HCT116 (cell line): ENCODE measurements around the gene SNHG17. TPM values are rescaled to one million over a fixed set of nuclear protein-coding genes. Genes with fewer than 3 reads are reported as not detected.

Experiments used
- ATAC-seq: fragments of 200-7000 bp; cut with Tn5 transposase; 2 replicates; pipeline ENCODE4 v1.9.1; 2020; ENCODE audit warnings: mild to moderate bottlenecking, moderate library complexity
- BruUV-seq: library from RNA; stranded (reverse); fragments of 400-500 nt; replicated peaks from 2 replicates; lab custom pipeline; 2021; lab: Mats Ljungman, UMichigan
- CTCF ChIA-PET: fragments of 300-600 bp; sonication (Branson Sonifier 250); formaldehyde crosslinking; loops from one replicate; lab custom pipeline; 2021; ENCODE audit warnings: antibody characterized with exemption; lab: Charles Lee
- POLR2A ChIA-PET: fragments of 300-600, 350-600 bp; sonication (Branson Sonifier 250); formaldehyde crosslinking; loops from one replicate; lab custom pipeline; 2021; ENCODE audit warnings: antibody characterized with exemption; lab: Charles Lee
- RAD21 ChIA-PET, 2 experiments: fragments of 300-600 bp; sonication (Branson Sonifier 250); formaldehyde crosslinking; loops; one replicate each; lab custom pipeline; 2023; ENCODE audit warnings: low total read pairs in 2 of 2; ENCODE audit not compliant: uncharacterized antibody in 2 of 2, unreplicated experiment in 2 of 2, low non-redundant PET in 1 of 2; lab: Charles Lee
- DNase-seq: peaks from one replicate; pipeline ENCODE4 v3.0.0-alpha.2; 2010; ENCODE audit warnings: low read depth, low spot score
- H2AFZ ChIP-seq: fragments of 200-600 bp; shearing (Covaris generic), sonication (generic); 2 replicates; pipeline ENCODE4 v1.6.1; 2017; ENCODE audit warnings: low read depth, mixed run types, mixed read lengths, antibody characterized with exemption, low read length; ENCODE audit not compliant: poor library complexity, severe bottlenecking
- H3K27ac ChIP-seq: 2 replicates; pipeline ENCODE4 v1.5.1; 2012; ENCODE audit warnings: low read depth, low read length
- H3K27me3 ChIP-seq: fragments of 200-600 bp; sonication (generic); 2 replicates; pipeline ENCODE4 v1.6.1; 2016; ENCODE audit warnings: mixed run types, low read length, mixed read lengths; ENCODE audit not compliant: insufficient read depth
- H3K36me3 ChIP-seq, 2 experiments: fragments of 200-500 bp in 1 of 2; fragments of 200-600 bp in 1 of 2; sonication (Bioruptor generic) in 1 of 2; sonication (generic) in 1 of 2; 2 replicates each; pipeline versions ENCODE4 v1.5.1 to v1.6.1; 2014 to 2016; ENCODE audit warnings: low read length in 2 of 2, inconsistent platforms in 1 of 2, mixed read lengths in 1 of 2, mixed run types in 1 of 2; ENCODE audit not compliant: insufficient read depth in 2 of 2, control insufficient read depth in 1 of 2
- H3K4me1 ChIP-seq, 2 experiments: fragments of 200-600 bp in 1 of 2; sonication (generic) in 1 of 2; 2 replicates each; pipeline versions ENCODE4 v1.5.1 to v1.6.1; 2012 to 2017; ENCODE audit warnings: low read length in 2 of 2, inconsistent platforms in 1 of 2, mild to moderate bottlenecking in 1 of 2, mixed read lengths in 1 of 2, mixed run types in 1 of 2, moderate library complexity in 1 of 2; ENCODE audit not compliant: insufficient read depth in 2 of 2, control insufficient read depth in 1 of 2
- H3K4me2 ChIP-seq: fragments of 200-600 bp; sonication (generic); 2 replicates; pipeline ENCODE4 v1.6.1; 2017; ENCODE audit warnings: mixed run types, low read length, mixed read lengths
- H3K4me3 ChIP-seq, 2 experiments: fragments of 200-600 bp in 1 of 2; sonication (generic) in 1 of 2; replicated peaks in 1 of 2; 2 replicates each; pipeline ENCODE4 v1.5.1; 2011 to 2016; ENCODE audit warnings: low read length in 2 of 2, control low read depth in 1 of 2, low read depth in 1 of 2, mild to moderate bottlenecking in 1 of 2, mixed read lengths in 1 of 2, mixed run types in 1 of 2
- H3K79me2 ChIP-seq: fragments of 200-600 bp; sonication (generic); 2 replicates; pipeline ENCODE4 v1.6.1; 2017; ENCODE audit warnings: mild to moderate bottlenecking, mixed run types, low read length, moderate library complexity, mixed read lengths; ENCODE audit not compliant: insufficient read depth
- H3K9ac ChIP-seq: fragments of 200-600 bp; sonication (generic); 2 replicates; pipeline ENCODE4 v1.6.1; 2016; ENCODE audit warnings: low read length, mixed read lengths
- H3K9me2 ChIP-seq: fragments of 200-600 bp; sonication (generic), shearing (Covaris generic); 2 replicates; pipeline ENCODE4 v1.6.1; 2017; ENCODE audit warnings: mixed run types, mild to moderate bottlenecking, moderate library complexity; ENCODE audit not compliant: insufficient read depth
- H3K9me3 ChIP-seq, 2 experiments: fragments of 200-500 bp in 1 of 2; fragments of 200-600 bp in 1 of 2; sonication (Bioruptor generic) in 1 of 2; sonication (generic) in 1 of 2; 2 replicates each; pipeline ENCODE4 v1.6.1; 2014 to 2017; ENCODE audit warnings: low read length in 2 of 2, mixed read lengths in 2 of 2, inconsistent platforms in 1 of 2, low read depth in 1 of 2, mild to moderate bottlenecking in 1 of 2, mixed run types in 1 of 2, moderate library complexity in 1 of 2; ENCODE audit not compliant: control insufficient read depth in 1 of 2, insufficient read depth in 1 of 2
- H4K20me1 ChIP-seq: fragments of 200-600 bp; sonication (generic), shearing (Covaris generic); 2 replicates; pipeline ENCODE4 v1.6.1; 2017; ENCODE audit warnings: mixed run types, mild to moderate bottlenecking, moderate library complexity; ENCODE audit not compliant: insufficient read depth
- ATF3 ChIP-seq: IDR thresholded peaks from 2 replicates; pipeline ENCODE4 v1.6.1; 2012
- CTCF ChIP-seq, 3 experiments: fragments of 200-600 bp in 1 of 3; sonication (generic) in 1 of 3; IDR thresholded peaks in 2 of 3; conservative IDR thresholded peaks in 1 of 3; 2 replicates each; pipeline ENCODE4 v1.5.1; 2012 to 2017; ENCODE audit warnings: low read depth in 2 of 3, low read length in 2 of 3, antibody characterized with exemption in 1 of 3, borderline replicate concordance in 1 of 3, control low read depth in 1 of 3, mild to moderate bottlenecking in 1 of 3, mixed read lengths in 1 of 3, mixed run types in 1 of 3, moderate library complexity in 1 of 3; ENCODE audit not compliant: insufficient read depth in 1 of 3
- EGR1 ChIP-seq: IDR thresholded peaks from 2 replicates; pipeline ENCODE4 v1.6.1; 2012; ENCODE audit warnings: low read depth
- ELF1 ChIP-seq: IDR thresholded peaks from 2 replicates; pipeline ENCODE4 v1.6.1; 2012; ENCODE audit warnings: low read depth, borderline replicate concordance
- EZH2 ChIP-seq: fragments of 200-600 bp; sonication (generic); IDR thresholded peaks from 2 replicates; pipeline ENCODE4 v1.6.1; 2017; ENCODE audit warnings: antibody characterized with exemption, mixed run types
- JUND ChIP-seq: IDR thresholded peaks from 2 replicates; pipeline ENCODE4 v1.6.1; 2012
- MAX ChIP-seq: IDR thresholded peaks from 2 replicates; pipeline ENCODE4 v1.6.1; 2012
- POLR2AphosphoS5 ChIP-seq: IDR thresholded peaks from 2 replicates; pipeline ENCODE4 v1.6.1; 2011; ENCODE audit warnings: mild to moderate bottlenecking, low read depth, low read length, moderate library complexity
- SIN3A ChIP-seq: IDR thresholded peaks from 2 replicates; pipeline ENCODE4 v1.6.1; 2012; ENCODE audit warnings: low read depth
- SP1 ChIP-seq: IDR thresholded peaks from 2 replicates; pipeline ENCODE4 v1.6.1; 2012; ENCODE audit warnings: low read depth
- SRF ChIP-seq: IDR thresholded peaks from 2 replicates; pipeline ENCODE4 v1.6.1; 2012; ENCODE audit warnings: low read depth
- TCF7L2 ChIP-seq: IDR thresholded peaks from 2 replicates; pipeline ENCODE4 v1.7.0; 2011; ENCODE audit warnings: borderline replicate concordance, inconsistent platforms; ENCODE audit not compliant: insufficient read depth, insufficient read length; ENCODE audit errors: extremely low read depth
- YY1 ChIP-seq: IDR thresholded peaks from 2 replicates; pipeline ENCODE4 v1.6.1; 2011; ENCODE audit warnings: low read length, low read depth, moderate library complexity, mild to moderate bottlenecking; ENCODE audit not compliant: insufficient replicate concordance; ENCODE audit errors: extremely low read depth
- ZBTB33 ChIP-seq: IDR thresholded peaks from 2 replicates; pipeline ENCODE4 v1.6.1; 2011; ENCODE audit warnings: mild to moderate bottlenecking, low read length, moderate library complexity; ENCODE audit not compliant: insufficient replicate concordance; ENCODE audit errors: extremely low read depth
- ZFX ChIP-seq: fragments of 450-650 bp; IDR thresholded peaks from 2 replicates; pipeline ENCODE4 v1.6.1; 2017
- intact Hi-C: fragments of 100-400 bp; cut with micrococcal nuclease; formaldehyde crosslinking; loops from 2 replicates; pipeline ENCODE4 v1.10.0; 2022
- total RNA-seq: library from RNA; stranded (reverse); gene quantifications from one replicate; pipeline ENCODE4 v1.2.1, GENCODE V29; 2021; ENCODE audit not compliant: unreplicated experiment

The SNHG17 gene
- total RNA-seq, 1 experiment from 2014 or later = 65.7 TPM

DNA sequence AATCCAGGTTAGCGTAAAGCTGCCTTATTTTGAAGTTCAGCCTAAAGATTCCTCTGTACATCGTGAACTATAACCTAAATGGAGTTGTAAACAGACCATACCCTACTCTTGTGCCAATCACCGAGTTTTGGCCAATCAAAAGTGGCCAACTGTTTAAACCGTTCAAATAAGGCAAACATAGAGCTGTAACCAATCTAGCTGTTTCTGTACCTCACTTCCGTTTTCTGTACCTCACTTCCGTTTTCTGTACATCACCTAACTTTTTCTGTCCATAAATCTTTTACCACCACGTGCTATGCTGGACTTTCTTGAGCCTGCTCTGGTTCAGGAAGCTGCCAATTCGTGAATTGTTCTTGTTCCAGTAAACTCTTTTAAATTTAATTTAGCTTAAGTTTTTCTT is 49.1 kb downstream of the SNHG17 start:
- no peaks in the 10 kb centered on the region for H4K20me1 ChIP-seq
- H3K27me3 ChIP-seq = no peaks in the 10 kb centered on the region
- RAD21 ChIA-PET = no interaction called here
- no peaks in the 10 kb centered on the region for H3K9me3 ChIP-seq
- H3K4me1 ChIP-seq = no peaks in the 10 kb centered on the region
- BruUV-seq = no TSS peak
- POLR2A ChIA-PET = no interaction called here
- DNase-seq = no peak
- intact Hi-C loops = no loop called here
- no peak overlapping the region for H3K27ac ChIP-seq
- TF ChIP-seq ELF1 (no peak), SRF (no peak), MAX (no peak), SP1 (no peak), SIN3A (no peak), ZFX (no peak), POLR2AphosphoS5 (no peak), ZBTB33 (no peak), EGR1 (no peak), JUND (no peak)
- no peaks in the 10 kb centered on the region for H3K79me2 ChIP-seq
- no peak for ATAC-seq
- no peak overlapping the region for H2AFZ ChIP-seq
- H3K4me3 ChIP-seq = no peak overlapping the region
- CTCF ChIA-PET = no interaction called here
- no peak overlapping the region for H3K4me2 ChIP-seq
- H3K9ac ChIP-seq = no peak overlapping the region
- H3K36me3 ChIP-seq = no peaks in the 10 kb centered on the region
- no peaks in the 10 kb centered on the region for H3K9me2 ChIP-seq

- H3K9me3 ChIP-seq = no peaks in the 10 kb centered on the region
- no peak for DNase-seq
- peaks cover 3 to 9% of the 10 kb centered on the region in 2 experiments; a peak in 3 of 4 replicates for H3K4me1 ChIP-seq
- ATAC-seq = no peak
- intact Hi-C loops = no loop called here
- no peak overlapping the region for H3K4me2 ChIP-seq
- TF ChIP-seq EZH2 (no peak), SRF (no peak), ATF3 (no peak), YY1 (no peak), CTCF (IDR thresholded peaks at IDR 0.05 in 2 of 3, conservative IDR thresholded peaks at IDR 0.05 in 1 of 3; ENCODE audit: borderline replicate concordance in 1 of 3, insufficient read depth in 1 of 3, low read depth in 2 of 3, low read length in 2 of 3) (no peak), TCF7L2 (no peak)
- H3K27ac ChIP-seq = no peak overlapping the region
- H4K20me1 ChIP-seq = no peaks in the 10 kb centered on the region
- H3K9ac ChIP-seq = no peak overlapping the region
- ChIA-PET POLR2A (no interaction called here), RAD21 (no interaction called here), CTCF (no interaction called here)
- H3K4me3 ChIP-seq = no peak overlapping the region
- no TSS peak for BruUV-seq
- no peaks in the 10 kb centered on the region for H3K9me2 ChIP-seq
- no peaks in the 10 kb centered on the region for H3K36me3 ChIP-seq
- no peaks in the 10 kb centered on the region for H3K27me3 ChIP-seq
- no peaks in the 10 kb centered on the region for H3K79me2 ChIP-seq
- no peak overlapping the region for H2AFZ ChIP-seq
These were observed 52.0 kb downstream of the SNHG17 start for GRCh38 chr20:38383147-38383546.
